Medulla oblongata (tissue), 1 donor: ENCODE data around the gene CPA1.

Source experiments
- DNase-seq: peaks from one replicate; pipeline ENCODE4 v3.0.0-alpha.2; 2015; ENCODE audit errors: extremely low spot score

Gene CPA1

GRCh38 chr7:130356121-130356875 lies 24.0 kb upstream of the CPA1 start:
- DNase-seq, result no peak

- DNase-seq, result peak; percentile 25
Observed at GRCh38 chr7:130356876-130357611, 23.2 kb upstream of the CPA1 start.

- no peak for DNase-seq
Observed at GRCh38 chr7:130358471-130358870, 21.8 kb upstream of the CPA1 start.

GRCh38 chr7:130359276-130359857 lies 20.9 kb upstream of the CPA1 start:
- DNase-seq, result no peak

- DNase-seq, result no peak
Observed at GRCh38 chr7:130360518-130360917, 19.8 kb upstream of the CPA1 start.

GRCh38 chr7:130361681-130362080 lies 18.6 kb upstream of the CPA1 start:
- no peak for DNase-seq

GRCh38 chr7:130362251-130362816 lies 18.0 kb upstream of the CPA1 start:
- DNase-seq, result no peak

- no peak for DNase-seq
Observed at GRCh38 chr7:130363026-130363847, 17.1 kb upstream of the CPA1 start.

GRCh38 chr7:130364451-130364850 lies 15.8 kb upstream of the CPA1 start:
- DNase-seq, result no peak

- DNase-seq, result no peak
Observed at GRCh38 chr7:130365088-130365487, 15.2 kb upstream of the CPA1 start.

- peak; percentile 9 for DNase-seq
Observed at GRCh38 chr7:130365511-130366441, 14.5 kb upstream of the CPA1 start.

GRCh38 chr7:130366564-130366963 lies 13.7 kb upstream of the CPA1 start:
- no peak for DNase-seq

GRCh38 chr7:130367088-130367755 lies 13.1 kb upstream of the CPA1 start:
- no peak for DNase-seq

GRCh38 chr7:130367836-130368746 lies 12.2 kb upstream of the CPA1 start:
- no peak for DNase-seq

- no peak for DNase-seq
Observed at GRCh38 chr7:130369110-130369711, 11.1 kb upstream of the CPA1 start.

- DNase-seq, result no peak
Observed at GRCh38 chr7:130369831-130370550, 10.3 kb upstream of the CPA1 start.

GRCh38 chr7:130371046-130371445 lies 9.2 kb upstream of the CPA1 start:
- DNase-seq, result no peak
